ENCODE results near the gene LGALS7.

The LGALS7 gene

DNA sequence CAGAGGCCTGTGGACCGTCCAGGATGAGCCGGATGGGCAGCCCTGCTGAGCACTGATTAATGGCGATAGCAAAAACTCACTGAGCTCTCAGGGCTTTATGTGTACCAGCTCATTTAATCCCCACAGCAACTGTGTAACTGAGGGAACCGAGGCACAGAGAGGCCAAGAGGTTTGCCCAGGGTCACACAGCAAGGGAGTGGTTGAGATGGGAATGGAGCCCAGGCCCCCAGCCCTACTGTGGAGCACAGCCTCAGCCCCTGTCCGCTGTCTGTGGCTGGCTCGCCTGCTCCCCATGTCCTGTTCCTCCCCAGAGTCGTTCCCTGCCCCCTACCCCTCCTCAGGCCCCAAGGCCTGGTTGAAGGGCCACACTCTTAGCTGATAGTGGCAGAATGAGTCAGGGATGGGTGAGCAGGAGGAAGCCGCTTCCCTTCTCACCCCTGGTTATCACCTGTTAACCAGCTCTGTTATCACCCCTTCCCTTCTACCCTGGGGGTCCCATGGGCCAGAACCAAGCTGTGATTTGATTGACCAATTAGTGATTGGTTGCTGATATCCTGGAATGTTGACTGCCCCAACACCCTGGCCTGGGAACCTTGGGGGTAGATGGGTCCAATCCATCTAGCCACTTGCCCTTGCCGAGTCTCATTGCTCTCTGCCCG is 50.2 kb downstream of the LGALS7 start:
- Histone ChIP-seq H3K36me3 (replicated peaks; ENCODE audit: low read depth, low read length) (peaks cover 68% of the 10 kb centered on the region), H3K9me3 (ENCODE audit: insufficient read depth, low read length) (no peaks in the 10 kb centered on the region), H4K20me1 (ENCODE audit: insufficient read depth, low read length) (no peaks in the 10 kb centered on the region), H3K27ac (ENCODE audit: low read length) (no peak overlapping the region), H3K4me3 (ENCODE audit: low read length) (no peak overlapping the region), H3K79me2 (ENCODE audit: low read length) (no peaks in the 10 kb centered on the region), H3K4me2 (ENCODE audit: low read length) (no peak overlapping the region), H2AFZ (ENCODE audit: low read depth, low read length) (no peak overlapping the region), H3K27me3 (ENCODE audit: low read depth, low read length) (no peaks in the 10 kb centered on the region), H3K9ac (ENCODE audit: low read length) (no peak overlapping the region), H3K4me1 (ENCODE audit: low read length) (peaks cover 25% of the 10 kb centered on the region)
- TF ChIP-seq, protein P1, sequence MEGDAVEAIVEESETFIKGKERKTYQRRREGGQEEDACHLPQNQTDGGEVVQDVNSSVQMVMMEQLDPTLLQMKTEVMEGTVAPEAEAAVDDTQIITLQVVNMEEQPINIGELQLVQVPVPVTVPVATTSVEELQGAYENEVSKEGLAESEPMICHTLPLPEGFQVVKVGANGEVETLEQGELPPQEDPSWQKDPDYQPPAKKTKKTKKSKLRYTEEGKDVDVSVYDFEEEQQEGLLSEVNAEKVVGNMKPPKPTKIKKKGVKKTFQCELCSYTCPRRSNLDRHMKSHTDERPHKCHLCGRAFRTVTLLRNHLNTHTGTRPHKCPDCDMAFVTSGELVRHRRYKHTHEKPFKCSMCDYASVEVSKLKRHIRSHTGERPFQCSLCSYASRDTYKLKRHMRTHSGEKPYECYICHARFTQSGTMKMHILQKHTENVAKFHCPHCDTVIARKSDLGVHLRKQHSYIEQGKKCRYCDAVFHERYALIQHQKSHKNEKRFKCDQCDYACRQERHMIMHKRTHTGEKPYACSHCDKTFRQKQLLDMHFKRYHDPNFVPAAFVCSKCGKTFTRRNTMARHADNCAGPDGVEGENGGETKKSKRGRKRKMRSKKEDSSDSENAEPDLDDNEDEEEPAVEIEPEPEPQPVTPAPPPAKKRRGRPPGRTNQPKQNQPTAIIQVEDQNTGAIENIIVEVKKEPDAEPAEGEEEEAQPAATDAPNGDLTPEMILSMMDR (IDR thresholded peaks at IDR 0.05; ENCODE audit: low read depth, low read length) = no peak
- TF ChIP-seq EZH2phosphoT487 (IDR thresholded peaks at IDR 0.05; ENCODE audit: low read depth) = no peak

DNA sequence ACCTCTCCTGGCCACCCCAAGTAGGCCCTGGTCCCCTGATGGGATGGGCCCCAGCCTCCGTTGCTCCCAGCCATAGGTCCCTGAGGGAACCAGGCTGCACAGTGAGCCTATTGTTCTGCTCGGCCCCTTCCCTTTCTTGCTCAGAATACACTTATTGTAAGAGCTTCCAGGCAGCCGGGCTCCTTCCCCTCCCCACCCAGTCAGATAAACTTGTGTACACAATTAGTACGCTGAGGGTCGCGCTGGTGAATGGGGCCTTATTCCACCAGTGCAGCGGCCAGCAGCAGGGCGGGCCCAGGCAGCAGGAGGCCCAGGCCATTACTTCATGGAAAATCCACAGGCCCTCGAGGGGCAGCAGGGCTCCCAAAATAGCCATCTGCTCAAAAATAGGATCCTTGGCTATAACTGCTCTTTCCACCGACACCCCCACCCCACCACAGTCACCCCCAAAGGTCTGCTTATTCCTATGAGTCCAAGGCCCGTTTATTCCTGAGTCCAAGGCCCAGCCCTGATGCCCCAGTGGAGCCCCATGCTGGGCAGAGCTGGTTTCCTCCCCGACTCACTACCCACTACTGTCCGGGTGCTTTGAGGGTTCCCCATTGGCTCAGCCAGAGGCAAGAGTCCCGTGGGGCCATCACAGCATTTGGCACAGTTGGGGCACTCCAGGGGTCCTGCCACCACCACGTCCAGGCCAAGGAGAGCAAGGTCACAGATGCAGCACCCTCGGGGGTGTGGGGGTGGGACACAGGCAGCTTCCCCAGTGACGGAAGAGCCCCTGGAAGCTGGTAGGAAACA is 51.1 kb downstream of the LGALS7 start:
- Histone ChIP-seq H3K27ac (ENCODE audit: low read length) (0 out of 2 replicates have a peak overlapping the region, but pooled peaks have one; percentile 79), H2AFZ (ENCODE audit: low read depth, low read length) (no peak overlapping the region), H3K27me3 (ENCODE audit: low read depth, low read length) (no peaks in the 10 kb centered on the region), H4K20me1 (ENCODE audit: insufficient read depth, low read length) (no peaks in the 10 kb centered on the region), H3K4me3 (ENCODE audit: low read length) (no peak overlapping the region), H3K9me3 (ENCODE audit: insufficient read depth, low read length) (no peaks in the 10 kb centered on the region), H3K4me2 (ENCODE audit: low read length) (no peak overlapping the region), H3K9ac (ENCODE audit: low read length) (no peak overlapping the region), H3K4me1 (ENCODE audit: low read length) (peaks cover 25% of the 10 kb centered on the region), H3K79me2 (ENCODE audit: low read length) (no peaks in the 10 kb centered on the region), H3K36me3 (replicated peaks; ENCODE audit: low read depth, low read length) (peaks cover 73% of the 10 kb centered on the region)
- TF ChIP-seq EZH2phosphoT487 (IDR thresholded peaks at IDR 0.05; ENCODE audit: low read depth) = no peak
- TF ChIP-seq, protein P1 (IDR thresholded peaks at IDR 0.05; ENCODE audit: low read depth, low read length) = no peak

DNA sequence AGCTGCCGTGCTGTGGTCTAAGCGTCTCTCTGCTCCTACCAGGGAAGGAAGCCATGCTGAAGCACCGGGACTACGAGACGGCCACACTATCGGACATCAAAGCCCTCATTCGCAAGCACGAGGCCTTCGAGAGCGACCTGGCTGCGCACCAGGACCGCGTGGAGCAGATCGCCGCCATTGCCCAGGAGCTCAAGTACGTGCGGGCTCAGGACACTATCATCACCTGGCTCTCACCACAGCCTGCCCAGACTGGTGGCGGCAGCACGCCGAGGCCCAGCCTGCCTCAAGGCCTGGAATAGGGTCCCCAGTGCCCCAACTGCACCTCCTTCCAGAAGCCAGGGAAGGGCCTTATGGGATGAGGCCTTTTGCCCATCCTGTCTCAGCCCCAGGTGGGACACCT is 51.8 kb downstream of the LGALS7 start:
- peaks cover 78% of the 10 kb centered on the region for H3K36me3 ChIP-seq (replicated peaks; ENCODE audit: low read depth, low read length)

More for the DNA sequence above, 51.8 kb downstream of the LGALS7 start:
- Histone ChIP-seq H3K27ac (ENCODE audit: low read length) (0 out of 2 replicates have a peak overlapping the region, but pooled peaks have one; percentile 79), H3K4me2 (ENCODE audit: low read length) (no peak overlapping the region), H3K9ac (ENCODE audit: low read length) (no peak overlapping the region), H3K4me3 (ENCODE audit: low read length) (no peak overlapping the region), H3K79me2 (ENCODE audit: low read length) (no peaks in the 10 kb centered on the region), H4K20me1 (ENCODE audit: insufficient read depth, low read length) (no peaks in the 10 kb centered on the region), H3K4me1 (ENCODE audit: low read length) (peaks cover 25% of the 10 kb centered on the region), H2AFZ (ENCODE audit: low read depth, low read length) (no peak overlapping the region), H3K27me3 (ENCODE audit: low read depth, low read length) (no peaks in the 10 kb centered on the region), H3K9me3 (ENCODE audit: insufficient read depth, low read length) (no peaks in the 10 kb centered on the region)
- TF ChIP-seq, protein P1 (IDR thresholded peaks at IDR 0.05; ENCODE audit: low read depth, low read length) = no peak
- TF ChIP-seq EZH2phosphoT487 (IDR thresholded peaks at IDR 0.05; ENCODE audit: low read depth) = no peak

Data from OCI-LY3 (cell line).